ENCODE results near the gene S100A7. TPM values are rescaled to one million over a fixed set of nuclear protein-coding genes. Genes with fewer than 3 reads are reported as not detected.

S100A7 gene
- total RNA-seq, 1 donor from 2014 or later: not detected

GRCh38 chr1:153443486-153443885, 17.0 kb downstream of the S100A7 start:
- no peak for TF ChIP-seq CTCF (conservative IDR thresholded peaks at IDR 0.05; ENCODE audit: low read depth, low read length)
- DNase-seq (ENCODE audit: low read depth): no peak
- H3K4me3 ChIP-seq (ENCODE audit: low read depth, low read length): no peak overlapping the region

- TF ChIP-seq CTCF (conservative IDR thresholded peaks at IDR 0.05; ENCODE audit: low read depth, low read length): no peak
- H3K4me3 ChIP-seq (ENCODE audit: low read depth, low read length): no peak overlapping the region
- no peak for DNase-seq (ENCODE audit: low read depth)
These were observed 19.2 kb downstream of the S100A7 start for GRCh38 chr1:153441238-153441755.

GRCh38 chr1:153439273-153439672, 21.2 kb downstream of the S100A7 start:
- TF ChIP-seq CTCF (conservative IDR thresholded peaks at IDR 0.05; ENCODE audit: low read depth, low read length): no peak
- H3K4me3 ChIP-seq (ENCODE audit: low read depth, low read length): no peak overlapping the region
- no peak for DNase-seq (ENCODE audit: low read depth)

GRCh38 chr1:153438599-153438998, 21.9 kb downstream of the S100A7 start:
- no peak for DNase-seq (ENCODE audit: low read depth)
- TF ChIP-seq CTCF (conservative IDR thresholded peaks at IDR 0.05; ENCODE audit: low read depth, low read length): no peak
- no peak overlapping the region for H3K4me3 ChIP-seq (ENCODE audit: low read depth, low read length)

GRCh38 chr1:153437236-153437635, 23.2 kb downstream of the S100A7 start:
- no peak for DNase-seq (ENCODE audit: low read depth)

GRCh38 chr1:153434746-153435455, 25.6 kb downstream of the S100A7 start:
- DNase-seq (ENCODE audit: low read depth): no peak
- no peak for TF ChIP-seq CTCF (conservative IDR thresholded peaks at IDR 0.05; ENCODE audit: low read depth, low read length)
- H3K4me3 ChIP-seq (ENCODE audit: low read depth, low read length): no peak overlapping the region

More at GRCh38 chr1:153437236-153437635, 23.2 kb downstream of the S100A7 start:
- H3K4me3 ChIP-seq (ENCODE audit: low read depth, low read length): no peak overlapping the region
- no peak for TF ChIP-seq CTCF (conservative IDR thresholded peaks at IDR 0.05; ENCODE audit: low read depth, low read length)
